Measurements from ENCODE around the gene TTI1. TPM values are rescaled to one million over a fixed set of nuclear protein-coding genes. Genes with fewer than 3 reads are reported as not detected.

Gene TTI1
- total RNA-seq = 41.7 and 43.1 TPM in 2 replicates

DNA sequence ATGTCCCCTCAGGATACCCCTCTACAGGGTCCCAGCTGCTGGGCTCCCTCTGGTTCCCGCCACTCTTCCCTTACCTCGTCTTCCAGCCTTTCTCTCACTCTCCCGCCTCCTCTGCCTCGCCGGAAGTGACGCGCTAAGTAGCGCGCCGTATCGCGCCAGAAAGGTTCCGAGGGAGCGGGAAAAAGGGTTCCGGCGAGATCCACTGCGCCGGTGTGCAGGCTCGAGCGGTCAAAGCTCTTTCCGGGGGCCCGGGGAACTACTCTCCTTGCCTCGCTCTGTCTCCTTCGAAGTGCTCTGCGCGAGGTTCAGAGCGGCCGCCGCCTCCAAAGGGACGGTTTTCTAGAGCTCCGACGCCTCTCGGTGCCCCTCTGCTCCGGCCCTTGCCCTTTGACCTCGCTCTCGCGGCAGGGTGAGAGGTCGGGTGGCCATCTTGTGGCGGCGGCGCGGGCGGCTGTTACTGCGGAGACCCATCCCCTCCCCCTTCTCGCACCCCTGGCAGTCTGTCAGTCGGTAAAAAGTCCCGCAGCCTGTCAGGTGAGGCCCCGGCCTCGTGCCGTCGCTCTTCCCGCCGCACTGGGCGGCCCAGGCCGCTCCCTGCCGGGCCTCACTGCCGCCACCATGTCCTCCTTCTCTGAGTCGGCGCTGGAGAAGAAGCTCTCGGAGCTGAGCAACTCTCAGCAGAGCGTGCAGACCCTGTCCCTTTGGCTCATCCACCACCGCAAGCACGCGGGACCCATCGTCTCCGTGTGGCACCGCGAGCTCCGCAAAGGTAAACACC, at the start of gene TTI1, which contains the start of gene RPRD1B:
TTI1 (minus strand) TSS at position 127 of the 778 bp plus-strand sequence. CDS start 19,640 bp downstream, outside the sequence.
RPRD1B (plus strand) TSS at position 417 of the 778 bp plus-strand sequence; CDS start at position 619, 202 bp downstream.
- peak; percentile 87 for DNase-seq (ENCODE audit: low spot score)
- Mint-ChIP-seq H3K4me1 (ENCODE audit: low read depth) (peaks cover 72% of the 10 kb centered on the region), H3K9me3 (no peaks in the 10 kb centered on the region), H3K36me3 (ENCODE audit: low read depth) (peaks cover 22% of the 10 kb centered on the region), H3K27me3 (ENCODE audit: insufficient read depth) (no peaks in the 10 kb centered on the region), H3K4me3 (peak within 1 kb of the TSS; percentile 96), H3K27ac (peak within 1 kb of the TSS; percentile 99)
- intact Hi-C loops (cut with micrococcal nuclease) = loop anchor here (1.0 to 10.0 kb wide), 8 partner anchors 12 to 1571 kb away; partner anchors contain the start of genes CTNNBL1, RALGAPB and SNHG17

DNA sequence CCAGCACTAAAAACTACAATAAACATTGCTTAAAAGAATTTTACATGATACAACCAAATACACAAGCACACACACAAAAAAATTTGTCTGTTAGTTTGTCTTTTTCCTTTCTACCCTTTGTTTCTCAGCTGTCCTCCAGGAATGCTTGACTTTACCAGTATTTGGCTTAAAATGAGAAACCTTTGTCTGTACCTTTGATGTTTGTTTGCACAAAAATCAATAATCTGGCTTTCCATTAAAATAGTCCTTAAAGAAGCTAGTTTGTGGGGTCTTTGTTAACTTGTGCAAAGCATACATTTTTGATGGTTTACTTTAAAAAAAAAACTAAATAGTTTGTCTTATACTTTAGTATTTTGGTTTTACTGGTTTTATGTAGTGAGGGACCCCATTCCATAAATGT, 49.6 kb upstream of the TTI1 start:
- peaks cover 8% of the 10 kb centered on the region for H3K4me1 Mint-ChIP-seq (ENCODE audit: low read depth)
- no peak overlapping the region for H3K27ac Mint-ChIP-seq
- no peak overlapping the region for H3K4me3 Mint-ChIP-seq
- intact Hi-C loops (cut with micrococcal nuclease) = no loop called here
- no peaks in the 10 kb centered on the region for H3K27me3 Mint-ChIP-seq (ENCODE audit: insufficient read depth)
- DNase-seq (ENCODE audit: low spot score) = no peak
- H3K36me3 Mint-ChIP-seq (ENCODE audit: low read depth) = peaks cover 45% of the 10 kb centered on the region
- H3K9me3 Mint-ChIP-seq = peaks cover 4% of the 10 kb centered on the region

DNA sequence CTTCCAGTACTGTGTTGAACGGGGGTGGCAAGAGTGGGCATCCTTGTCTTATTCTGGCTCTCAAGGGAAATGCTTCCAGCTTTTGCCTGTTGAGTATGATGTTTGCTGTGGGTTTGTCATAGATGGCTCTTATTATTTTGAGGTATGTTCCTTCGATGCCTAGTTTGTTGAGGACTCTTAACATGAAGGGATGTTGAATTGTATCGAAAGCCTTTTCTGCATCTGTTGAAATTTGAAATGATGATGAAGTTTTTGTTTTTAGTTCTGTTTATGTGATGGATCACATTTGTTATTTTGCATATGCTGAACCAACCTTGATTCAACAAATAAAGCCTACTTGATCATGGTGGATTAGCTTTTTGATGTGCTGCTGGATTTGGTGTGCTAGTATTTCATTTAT, 48.3 kb upstream of the TTI1 start:
- Mint-ChIP-seq H3K27me3 (ENCODE audit: insufficient read depth) (no peaks in the 10 kb centered on the region), H3K36me3 (ENCODE audit: low read depth) (peaks cover 43% of the 10 kb centered on the region), H3K9me3 (peaks cover 4% of the 10 kb centered on the region), H3K27ac (no peak overlapping the region), H3K4me3 (no peak overlapping the region), H3K4me1 (ENCODE audit: low read depth) (peaks cover 8% of the 10 kb centered on the region)
- DNase-seq (ENCODE audit: low spot score) = no peak
- intact Hi-C loops (cut with micrococcal nuclease) = no loop called here

DNA sequence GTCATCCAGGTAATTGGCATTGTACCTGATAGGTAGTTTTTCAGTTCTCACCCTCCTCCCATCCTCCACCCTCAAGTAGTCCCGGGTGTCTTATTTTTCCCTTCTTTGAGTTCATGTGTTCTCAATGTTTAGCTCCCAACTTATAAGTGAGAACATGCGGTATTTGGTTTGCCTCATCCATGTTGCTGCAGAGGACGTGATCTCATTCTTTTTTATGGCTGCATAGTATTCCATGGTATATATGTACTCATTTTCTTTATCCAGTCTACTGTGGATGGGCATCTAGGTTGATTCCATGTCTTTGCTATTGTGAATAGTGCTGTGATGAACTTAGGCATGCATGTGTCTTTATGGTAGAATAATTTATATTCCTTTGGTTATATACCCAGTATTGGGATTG, 46.1 kb upstream of the TTI1 start:
- Mint-ChIP-seq H3K27me3 (ENCODE audit: insufficient read depth) (no peaks in the 10 kb centered on the region), H3K4me3 (no peak overlapping the region), H3K27ac (no peak overlapping the region), H3K36me3 (ENCODE audit: low read depth) (peaks cover 40% of the 10 kb centered on the region), H3K4me1 (ENCODE audit: low read depth) (peaks cover 8% of the 10 kb centered on the region), H3K9me3 (peaks cover 4% of the 10 kb centered on the region)
- intact Hi-C loops (cut with micrococcal nuclease) = no loop called here
- DNase-seq (ENCODE audit: low spot score) = no peak

DNA sequence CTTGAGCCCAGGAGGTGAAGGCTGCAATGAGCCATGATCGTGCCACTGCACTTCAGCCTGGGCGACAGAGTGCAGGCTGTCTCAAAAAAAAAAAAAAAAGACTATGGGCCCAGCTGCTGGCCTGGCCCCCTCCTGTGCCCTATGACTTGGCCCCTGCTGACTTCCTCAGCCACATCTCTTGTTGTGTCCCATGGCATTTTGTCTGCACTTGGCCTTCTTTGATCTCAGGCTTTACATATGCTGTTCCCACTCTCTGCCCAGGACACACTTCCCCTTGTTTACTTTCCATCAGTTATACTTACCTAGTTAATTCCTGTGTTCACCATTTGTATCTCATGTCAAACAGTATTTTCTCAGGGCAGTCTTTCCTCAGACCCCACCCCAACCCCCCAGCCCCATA, 44.8 kb upstream of the TTI1 start:
- Mint-ChIP-seq H3K9me3 (peaks cover 4% of the 10 kb centered on the region), H3K4me3 (no peak overlapping the region), H3K27me3 (ENCODE audit: insufficient read depth) (no peaks in the 10 kb centered on the region), H3K27ac (no peak overlapping the region), H3K36me3 (ENCODE audit: low read depth) (peaks cover 43% of the 10 kb centered on the region), H3K4me1 (ENCODE audit: low read depth) (peaks cover 15% of the 10 kb centered on the region)
- no peak for DNase-seq (ENCODE audit: low spot score)
- intact Hi-C loops (cut with micrococcal nuclease) = no loop called here

DNA sequence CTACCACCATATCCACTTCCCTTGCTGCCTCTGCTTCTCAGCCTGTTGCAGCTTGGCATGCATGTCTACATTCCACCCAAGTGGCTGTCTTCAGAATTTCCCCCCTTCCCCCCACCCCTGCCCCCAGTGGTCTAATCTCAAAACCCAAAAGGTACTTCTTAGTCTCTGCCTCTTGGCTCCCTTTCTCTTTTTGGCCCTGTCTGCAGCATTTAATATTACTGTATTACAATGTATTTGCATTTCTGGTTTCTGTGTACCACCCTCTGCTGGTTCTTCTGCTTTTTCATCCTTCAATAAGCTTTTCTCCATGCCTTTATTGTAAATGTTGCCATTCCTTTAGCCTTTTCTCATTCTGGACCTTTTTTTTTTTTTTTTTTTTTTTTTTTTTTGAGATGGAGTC, 43.3 kb upstream of the TTI1 start:
- no peak overlapping the region for H3K4me3 Mint-ChIP-seq
- H3K36me3 Mint-ChIP-seq (ENCODE audit: low read depth) = peaks cover 44% of the 10 kb centered on the region
- no peak for DNase-seq (ENCODE audit: low spot score)
- H3K27ac Mint-ChIP-seq = no peak overlapping the region
- peaks cover 9% of the 10 kb centered on the region for H3K4me1 Mint-ChIP-seq (ENCODE audit: low read depth)
- no peaks in the 10 kb centered on the region for H3K27me3 Mint-ChIP-seq (ENCODE audit: insufficient read depth)
- intact Hi-C loops (cut with micrococcal nuclease) = no loop called here
- H3K9me3 Mint-ChIP-seq = peaks cover 4% of the 10 kb centered on the region

DNA sequence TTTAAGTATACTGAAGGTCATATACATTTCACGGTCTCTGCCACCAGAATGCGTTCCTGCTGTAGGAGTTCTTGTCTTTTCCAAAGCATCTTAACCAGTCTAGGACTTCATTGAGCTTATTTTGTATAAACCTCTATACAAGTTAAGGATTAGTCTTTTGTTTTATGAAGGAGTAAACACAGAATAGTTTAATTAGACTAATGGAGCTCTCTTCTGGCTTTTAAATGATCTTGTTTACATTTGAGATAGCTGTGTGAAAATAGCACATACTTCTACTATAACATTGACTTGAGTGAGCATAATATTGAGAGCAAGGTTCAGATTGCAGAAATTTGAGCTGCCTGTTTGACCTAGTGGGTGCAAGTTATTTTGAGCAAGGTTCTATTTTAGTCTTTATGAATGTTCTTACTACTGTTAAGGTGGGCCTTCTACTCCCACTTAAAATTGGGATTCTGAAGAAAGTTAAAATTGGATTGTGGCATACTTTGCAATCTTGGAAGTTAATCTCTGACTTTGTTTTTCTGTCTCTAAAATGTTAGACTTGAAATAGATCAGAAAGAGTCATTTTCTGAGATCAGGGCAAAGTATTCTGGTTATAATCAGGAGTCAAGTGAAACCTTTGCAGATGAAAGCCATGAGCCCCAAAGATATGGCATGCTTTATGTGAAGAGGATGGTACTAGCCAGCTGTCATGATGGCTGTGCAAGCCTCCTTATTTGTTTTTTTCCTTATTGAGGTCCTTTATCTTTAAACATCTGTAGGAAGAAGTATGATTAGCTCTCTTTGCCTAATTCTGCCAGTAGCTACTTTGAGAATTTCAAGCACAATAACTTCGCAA, 42.1 kb upstream of the TTI1 start:
- intact Hi-C loops (cut with micrococcal nuclease) = no loop called here

DNA sequence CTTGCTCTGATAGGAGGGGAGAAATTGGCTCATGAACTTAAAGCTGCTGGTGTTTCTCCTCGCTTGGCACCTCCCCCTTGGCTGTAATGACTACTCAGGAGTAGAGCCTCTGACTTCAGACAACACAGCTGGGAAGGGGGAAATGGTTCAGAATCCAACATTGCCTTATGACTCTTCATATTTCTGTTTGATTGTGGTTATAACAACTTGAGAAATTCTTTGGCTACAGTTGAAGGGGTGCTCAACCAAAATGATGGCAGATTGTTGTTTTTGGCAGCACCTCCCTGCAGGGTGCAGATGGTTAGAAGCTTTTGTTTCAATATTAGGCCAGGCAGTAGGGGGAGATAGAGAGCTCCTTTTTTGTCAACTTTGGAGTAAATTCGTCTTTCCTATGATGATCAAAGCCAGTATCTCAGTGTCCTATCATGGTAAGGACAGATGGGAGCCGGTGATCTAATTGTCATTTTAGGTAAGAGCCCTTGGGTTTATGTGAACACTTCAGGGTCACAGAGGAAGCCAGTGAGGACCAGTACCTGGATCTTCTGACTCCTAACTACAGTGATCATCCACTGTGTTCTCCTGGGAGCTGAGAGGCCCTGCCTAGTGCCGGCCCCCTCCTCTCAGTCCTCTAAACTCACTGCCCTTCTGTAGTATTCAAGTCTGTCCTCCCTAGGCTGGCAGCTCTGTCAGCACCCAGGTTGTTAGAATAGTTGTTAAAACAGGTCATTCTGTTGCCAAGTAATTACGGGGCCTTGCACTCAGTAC, 40.2 kb upstream of the TTI1 start:
- intact Hi-C loops (cut with micrococcal nuclease) = loop anchor here (1.0 kb wide), 2 partner anchors 92 to 148 kb away; partner anchors contain the start of gene TGM2
- H3K4me1 Mint-ChIP-seq (ENCODE audit: low read depth) = peaks cover 7% of the 10 kb centered on the region
- H3K4me3 Mint-ChIP-seq = no peak overlapping the region
- peaks cover 43% of the 10 kb centered on the region for H3K36me3 Mint-ChIP-seq (ENCODE audit: low read depth)
- peak; percentile 31 for DNase-seq (ENCODE audit: low spot score)
- H3K27me3 Mint-ChIP-seq (ENCODE audit: insufficient read depth) = no peaks in the 10 kb centered on the region
- no peaks in the 10 kb centered on the region for H3K9me3 Mint-ChIP-seq
- peak overlapping the region; percentile 49 for H3K27ac Mint-ChIP-seq

More for the DNA sequence above, 42.1 kb upstream of the TTI1 start:
- peaks cover 7% of the 10 kb centered on the region for H3K4me1 Mint-ChIP-seq (ENCODE audit: low read depth)
- H3K4me3 Mint-ChIP-seq = no peak overlapping the region
- H3K9me3 Mint-ChIP-seq = peaks cover 4% of the 10 kb centered on the region
- H3K27me3 Mint-ChIP-seq (ENCODE audit: insufficient read depth) = no peaks in the 10 kb centered on the region
- H3K27ac Mint-ChIP-seq = no peak overlapping the region
- peaks cover 46% of the 10 kb centered on the region for H3K36me3 Mint-ChIP-seq (ENCODE audit: low read depth)
- DNase-seq (ENCODE audit: low spot score) = no peak

DNA sequence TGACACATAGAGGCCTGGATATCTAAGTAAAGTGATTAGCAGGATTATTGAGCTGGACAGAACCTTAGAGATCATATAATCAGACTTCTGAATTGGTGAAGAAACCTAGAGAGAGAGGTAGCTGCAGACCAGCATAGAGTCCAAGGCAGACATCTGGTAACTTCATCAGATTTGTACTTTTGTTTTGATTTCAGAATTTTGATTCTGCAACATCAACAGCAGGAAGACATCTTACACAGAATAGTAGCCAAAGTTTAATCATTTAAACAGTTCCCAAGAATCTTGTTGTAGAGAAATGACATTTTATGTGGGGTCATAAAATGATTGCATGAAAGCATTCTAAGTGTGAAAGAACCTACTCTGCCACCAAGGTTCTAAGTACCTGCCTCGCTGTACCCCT, 39.6 kb upstream of the TTI1 start:
- Mint-ChIP-seq H3K4me1 (ENCODE audit: low read depth) (peaks cover 7% of the 10 kb centered on the region), H3K27me3 (ENCODE audit: insufficient read depth) (no peaks in the 10 kb centered on the region), H3K27ac (no peak overlapping the region), H3K36me3 (ENCODE audit: low read depth) (peaks cover 38% of the 10 kb centered on the region), H3K9me3 (no peaks in the 10 kb centered on the region), H3K4me3 (no peak overlapping the region)
- DNase-seq (ENCODE audit: low spot score) = no peak
- intact Hi-C loops (cut with micrococcal nuclease) = loop anchor here (1.0 kb wide), 2 partner anchors 92 to 148 kb away; partner anchors contain the start of gene TGM2

DNA sequence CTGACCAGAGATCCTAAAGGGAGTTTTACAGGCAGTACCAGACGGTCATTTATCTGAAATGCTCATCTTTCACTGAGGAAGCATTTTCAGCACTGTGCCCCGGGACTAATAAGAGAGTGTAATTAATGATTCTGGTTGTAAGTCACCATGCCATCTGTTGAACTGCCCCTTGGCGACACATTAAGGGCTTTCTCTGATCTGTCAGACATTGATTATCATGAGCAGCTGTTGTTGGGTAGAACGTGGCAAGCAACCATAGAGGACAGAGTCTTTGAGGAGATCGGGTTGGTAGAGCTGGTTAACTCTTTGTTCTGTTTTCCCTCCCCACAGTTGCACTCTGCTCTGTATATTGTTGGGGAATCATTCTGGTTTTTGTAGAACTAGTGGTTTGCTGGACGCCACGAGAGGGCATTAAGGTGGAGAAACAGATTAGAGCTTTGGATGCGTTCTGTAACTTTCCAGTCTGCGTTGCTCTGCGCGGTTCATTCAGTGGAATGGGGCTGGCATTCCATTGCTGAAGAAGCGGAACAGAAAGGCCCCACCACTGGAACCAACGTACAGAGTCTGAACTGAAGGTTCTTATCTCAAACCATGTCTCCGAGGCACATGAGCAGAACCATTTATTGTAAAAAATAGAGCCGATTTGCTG, 34.6 kb upstream of the TTI1 start:
- no peaks in the 10 kb centered on the region for H3K4me1 Mint-ChIP-seq (ENCODE audit: low read depth)
- no peak overlapping the region for H3K27ac Mint-ChIP-seq
- peaks cover 49% of the 10 kb centered on the region for H3K36me3 Mint-ChIP-seq (ENCODE audit: low read depth)
- DNase-seq (ENCODE audit: low spot score) = no peak
- no peaks in the 10 kb centered on the region for H3K27me3 Mint-ChIP-seq (ENCODE audit: insufficient read depth)
- H3K9me3 Mint-ChIP-seq = no peaks in the 10 kb centered on the region
- H3K4me3 Mint-ChIP-seq = no peak overlapping the region
- intact Hi-C loops (cut with micrococcal nuclease) = no loop called here

DNA sequence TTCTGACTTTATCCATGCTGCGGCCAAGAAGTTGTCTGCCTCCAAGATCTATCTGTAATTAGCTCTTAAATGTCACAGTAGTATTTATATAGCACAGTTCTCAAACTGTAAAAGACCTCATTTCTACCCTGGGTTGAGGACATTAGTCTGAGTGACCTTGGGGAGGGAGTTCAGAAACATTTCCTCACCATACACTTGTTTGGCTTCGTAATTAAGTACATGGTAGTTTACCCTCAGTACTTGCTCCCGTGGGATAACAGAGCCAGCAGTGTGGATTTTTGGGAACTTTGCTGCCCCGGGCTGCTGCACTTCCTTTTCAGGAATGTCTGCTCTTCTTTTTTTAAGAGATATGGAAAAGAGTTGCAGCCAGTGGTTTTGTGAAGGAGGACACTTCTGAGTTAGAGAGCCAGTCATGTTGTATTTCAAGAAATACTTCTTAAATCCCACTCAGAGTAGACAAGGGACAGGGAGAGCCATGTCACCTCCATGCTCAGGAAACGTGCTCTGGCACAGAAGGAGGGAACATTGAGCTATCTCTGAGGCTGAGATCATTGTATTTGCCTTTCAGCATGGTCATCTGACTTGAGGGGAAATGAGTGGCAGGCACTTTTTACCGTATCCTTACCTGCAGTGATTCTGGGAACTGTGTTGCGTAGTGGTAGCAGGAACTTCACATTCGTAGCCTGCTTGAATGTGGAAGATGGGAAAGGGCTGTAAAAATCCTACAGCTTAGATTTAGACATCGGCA, 33.9 kb upstream of the TTI1 start:
- no peak overlapping the region for H3K27ac Mint-ChIP-seq
- DNase-seq (ENCODE audit: low spot score) = no peak
- no peaks in the 10 kb centered on the region for H3K4me1 Mint-ChIP-seq (ENCODE audit: low read depth)
- no peaks in the 10 kb centered on the region for H3K9me3 Mint-ChIP-seq
- no peaks in the 10 kb centered on the region for H3K27me3 Mint-ChIP-seq (ENCODE audit: insufficient read depth)
- intact Hi-C loops (cut with micrococcal nuclease) = no loop called here
- H3K4me3 Mint-ChIP-seq = no peak overlapping the region
- peaks cover 46% of the 10 kb centered on the region for H3K36me3 Mint-ChIP-seq (ENCODE audit: low read depth)

All from activated T-helper 1 cell treated with anti-CD3 and anti-CD28 coated beads, Interleukin-12 subunit alpha, Interleukin-12 subunit beta, Interleukin-2, Interleukin-4 antibody, amounts not matched to agents 30 ng/mL and 10 ng/mL and 1 ng/mL, durations not matched to agents 14 hours and 24 hours and 36 hours (primary cell).